Natural killer cell treated with Interleukin-12 subunit alpha and Interleukin-12 subunit beta and Interleukin-15 and Interleukin-18, amount 100 ng/mL, for 72 hours (primary cell): ENCODE measurements around the gene STAT2. TPM values are rescaled to one million over a fixed set of nuclear protein-coding genes. Genes with fewer than 3 reads are reported as not detected.
"Not testable (repeated sequence)": the region's sequence is repeated elsewhere in the genome, so short reads cannot be mapped to it uniquely, and the experiment has no call there.

Experiments used
- ATAC-seq, 2 donors: fragments of 150-1000 bp; cut with Tn5 transposase in 1 of 2; sonication (Bioruptor Pico), chemical (Tn5 transposase) in 1 of 2; 2 replicates each; pipeline ENCODE4 v1.10.0; 2021
- DNase-seq: peaks from one replicate; pipeline ENCODE4 v3.0.0; 2022; ENCODE audit warnings: low spot score
- H3K27ac Mint-ChIP-seq, 2 donors: 1 replicate in 1 of 2; 2 replicates in 1 of 2; pipeline ENCODE4 v1.8.0; 2022; ENCODE audit warnings: mixed read lengths in 2 of 2, mild to moderate bottlenecking in 1 of 2, moderate library complexity in 1 of 2
- H3K27me3 Mint-ChIP-seq, 2 donors: 1 replicate in 1 of 2; 2 replicates in 1 of 2; pipeline ENCODE4 v1.8.0; 2022; ENCODE audit warnings: mixed read lengths in 2 of 2
- H3K36me3 Mint-ChIP-seq: one replicate; pipeline ENCODE4 v1.8.0; 2022; ENCODE audit warnings: mixed read lengths
- H3K4me1 Mint-ChIP-seq, 2 donors: 1 replicate in 1 of 2; 2 replicates in 1 of 2; pipeline ENCODE4 v1.8.0; 2022; ENCODE audit warnings: low read depth in 2 of 2, mixed read lengths in 2 of 2, mild to moderate bottlenecking in 1 of 2
- H3K4me3 Mint-ChIP-seq: one replicate; pipeline ENCODE4 v1.8.0; 2022; ENCODE audit warnings: mixed read lengths
- H3K9me3 Mint-ChIP-seq: 2 replicates; pipeline ENCODE4 v1.8.0; 2022; ENCODE audit warnings: mixed read lengths
- total RNA-seq, 2 donors: library from RNA; stranded (reverse); gene quantifications; one replicate each; pipeline ENCODE4 v1.2.3, GENCODE V29; 2022

STAT2 gene
- total RNA-seq, 2 donors from 2014 or later = 97.7 to 104 TPM

GRCh38 chr12:56346675-56347074 is 13.2 kb downstream of the STAT2 start:
- H3K36me3 Mint-ChIP-seq = peaks cover 14% of the 10 kb centered on the region
- no peak overlapping the region for H3K4me3 Mint-ChIP-seq
- H3K27ac Mint-ChIP-seq = no peak overlapping the region
- DNase-seq = no peak
- no peak for ATAC-seq
- H3K27me3 Mint-ChIP-seq = no peaks in the 10 kb centered on the region
- H3K9me3 Mint-ChIP-seq = no peaks in the 10 kb centered on the region
- peaks cover 0 to 4% of the 10 kb centered on the region in 2 donors for H3K4me1 Mint-ChIP-seq

- H3K27me3 Mint-ChIP-seq, H3K4me3 Mint-ChIP-seq: not testable (repeated sequence)
These were observed 17.6 kb downstream of the STAT2 start for GRCh38 chr12:56342290-56342689.

GRCh38 chr12:56341616-56342015 is 18.3 kb downstream of the STAT2 start:
- H3K4me1 Mint-ChIP-seq = peaks cover 18 to 23% of the 10 kb centered on the region in 2 donors
- peaks cover 6% of the 10 kb centered on the region for H3K36me3 Mint-ChIP-seq
- no peak for DNase-seq
- H3K27ac Mint-ChIP-seq = no peak overlapping the region
- H3K27me3 Mint-ChIP-seq = no peaks in the 10 kb centered on the region
- H3K4me3 Mint-ChIP-seq = no peak overlapping the region
- no peak for ATAC-seq
- H3K9me3 Mint-ChIP-seq = no peaks in the 10 kb centered on the region

More at GRCh38 chr12:56342290-56342689, 17.6 kb downstream of the STAT2 start:
- not testable (repeated sequence) for H3K27ac Mint-ChIP-seq, ATAC-seq, H3K36me3 Mint-ChIP-seq, H3K9me3 Mint-ChIP-seq, DNase-seq
- H3K4me1 Mint-ChIP-seq = peaks cover 15 to 20% of the 10 kb centered on the region in 2 donors

GRCh38 chr12:56339158-56339422 is 20.8 kb downstream of the STAT2 start:
- no peak for ATAC-seq
- no peaks in the 10 kb centered on the region for H3K27me3 Mint-ChIP-seq
- H3K4me3 Mint-ChIP-seq = peak overlapping the region; percentile 57

GRCh38 chr12:56338308-56339157 is 21.4 kb downstream of the STAT2 start, which contains the start of gene IL23A:
TSS of gene IL23A (plus strand) at chr12:56338884. CDS start at chr12:56339045, 161 bp downstream.
- DNase-seq (no peak), ATAC-seq (peak in 1 of 2 donors; percentile 39)
- H3K9me3 Mint-ChIP-seq = no peaks in the 10 kb centered on the region
- no peaks in the 10 kb centered on the region for H3K27me3 Mint-ChIP-seq
- H3K4me1 Mint-ChIP-seq = peaks cover 25 to 28% of the 10 kb centered on the region in 2 donors
- peaks cover 6% of the 10 kb centered on the region for H3K36me3 Mint-ChIP-seq
- H3K27ac Mint-ChIP-seq = peak within 1 kb of the TSS; percentile 78 to 84
- H3K4me3 Mint-ChIP-seq = peak within 1 kb of the TSS; percentile 57

More at GRCh38 chr12:56339158-56339422, 20.8 kb downstream of the STAT2 start:
- H3K36me3 Mint-ChIP-seq = peaks cover 6% of the 10 kb centered on the region
- H3K9me3 Mint-ChIP-seq = no peaks in the 10 kb centered on the region
- peaks cover 21 to 23% of the 10 kb centered on the region in 2 donors for H3K4me1 Mint-ChIP-seq
- DNase-seq = no peak
- H3K27ac Mint-ChIP-seq = peak overlapping the region; percentile 78 to 84

GRCh38 chr12:56337753-56338251 is 22.1 kb downstream of the STAT2 start:
- H3K36me3 Mint-ChIP-seq = no peaks in the 10 kb centered on the region

GRCh38 chr12:56336361-56337167 is 23.3 kb downstream of the STAT2 start:
- peak overlapping the region; percentile 34 to 41 for H3K27ac Mint-ChIP-seq
- H3K27me3 Mint-ChIP-seq = no peaks in the 10 kb centered on the region
- no peak for DNase-seq
- H3K9me3 Mint-ChIP-seq = no peaks in the 10 kb centered on the region
- no peak for ATAC-seq
- H3K36me3 Mint-ChIP-seq = no peaks in the 10 kb centered on the region
- no peak overlapping the region for H3K4me3 Mint-ChIP-seq
- H3K4me1 Mint-ChIP-seq = peaks cover 35 to 37% of the 10 kb centered on the region in 2 donors

More at GRCh38 chr12:56337753-56338251, 22.1 kb downstream of the STAT2 start:
- no peaks in the 10 kb centered on the region for H3K27me3 Mint-ChIP-seq
- H3K4me3 Mint-ChIP-seq = no peak overlapping the region
- H3K4me1 Mint-ChIP-seq = peaks cover 32 to 33% of the 10 kb centered on the region in 2 donors
- ATAC-seq (no peak), DNase-seq (no peak)
- peak overlapping the region; percentile 78 to 84 for H3K27ac Mint-ChIP-seq
- no peaks in the 10 kb centered on the region for H3K9me3 Mint-ChIP-seq

GRCh38 chr12:56335527-56335926 is 24.4 kb downstream of the STAT2 start:
- H3K27ac Mint-ChIP-seq, ATAC-seq, H3K9me3 Mint-ChIP-seq, H3K27me3 Mint-ChIP-seq, H3K4me3 Mint-ChIP-seq, H3K36me3 Mint-ChIP-seq, DNase-seq: not testable (repeated sequence)
- peaks cover 37 to 38% of the 10 kb centered on the region in 2 donors for H3K4me1 Mint-ChIP-seq

- Mint-ChIP-seq H3K4me3 (peak overlapping the region; percentile 94), H3K27ac (peak overlapping the region; percentile 100), H3K36me3 (no peaks in the 10 kb centered on the region), H3K4me1 (peaks cover 36 to 37% of the 10 kb centered on the region in 2 donors), H3K9me3 (no peaks in the 10 kb centered on the region), H3K27me3 (no peaks in the 10 kb centered on the region)
- DNase-seq (no peak), ATAC-seq (no peak)
These were observed 25.5 kb downstream of the STAT2 start for GRCh38 chr12:56334490-56334793.

GRCh38 chr12:56333679-56334489 is 26.0 kb downstream of the STAT2 start, which contains the start of gene PAN2:
TSS of gene PAN2 (minus strand) at chr12:56334000. CDS start at chr12:56333094, 906 bp downstream.
- peak within 1 kb of the TSS; percentile 94 for H3K4me3 Mint-ChIP-seq
- peak; percentile 99 to 100 for ATAC-seq
- peak within 1 kb of the TSS; percentile 100 for H3K27ac Mint-ChIP-seq
- no peaks in the 10 kb centered on the region for H3K27me3 Mint-ChIP-seq
- H3K9me3 Mint-ChIP-seq = no peaks in the 10 kb centered on the region
- peaks cover 31 to 32% of the 10 kb centered on the region in 2 donors for H3K4me1 Mint-ChIP-seq
- peak; percentile 97 for DNase-seq
- no peaks in the 10 kb centered on the region for H3K36me3 Mint-ChIP-seq

- DNase-seq = no peak
- Mint-ChIP-seq H3K36me3 (no peaks in the 10 kb centered on the region), H3K27ac (peak overlapping the region; percentile 100), H3K27me3 (no peaks in the 10 kb centered on the region), H3K9me3 (no peaks in the 10 kb centered on the region), H3K4me1 (peaks cover 24 to 26% of the 10 kb centered on the region in 2 donors), H3K4me3 (peak overlapping the region; percentile 94)
- ATAC-seq = peak; percentile 1 to 13
These were observed 26.7 kb downstream of the STAT2 start for GRCh38 chr12:56333197-56333678.

- ATAC-seq (no peak), DNase-seq (no peak)
- Mint-ChIP-seq H3K4me3 (peak overlapping the region; percentile 94), H3K36me3 (no peaks in the 10 kb centered on the region), H3K27me3 (no peaks in the 10 kb centered on the region), H3K9me3 (no peaks in the 10 kb centered on the region), H3K4me1 (peaks cover 22 to 24% of the 10 kb centered on the region in 2 donors), H3K27ac (peak overlapping the region; percentile 100)
These were observed 27.3 kb downstream of the STAT2 start for GRCh38 chr12:56332512-56333196.
